ENCODE data around the gene COL16A1. TPM values are rescaled to one million over a fixed set of nuclear protein-coding genes. Genes with fewer than 3 reads are reported as not detected.

Gene COL16A1
- total RNA-seq, 2 experiments from 2014 or later, result not detected

DNA sequence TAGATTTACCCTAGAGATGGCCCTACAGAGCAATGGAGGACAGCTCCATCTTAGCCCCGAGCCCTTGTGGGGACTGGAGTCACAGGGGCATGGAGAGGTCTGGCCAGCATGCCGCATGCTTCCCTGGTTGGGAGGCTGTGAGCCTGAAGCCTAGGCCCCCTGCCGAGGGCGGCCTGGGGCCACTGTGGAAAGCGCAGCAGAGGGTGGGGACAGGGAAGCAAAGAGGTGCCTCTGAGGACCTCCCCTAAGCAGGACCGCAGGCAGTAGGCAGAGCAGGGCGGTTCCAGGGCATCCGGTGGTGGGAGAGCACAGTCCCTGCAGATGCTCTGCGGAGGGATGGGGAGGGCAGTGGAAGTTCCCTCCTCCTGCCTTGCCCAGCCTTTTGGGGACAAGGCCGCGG, 32.7 kb downstream of the COL16A1 start:
- no peak for DNase-seq
- peaks cover 7% of the 10 kb centered on the region for H3K4me1 Mint-ChIP-seq
- H3K9me3 Mint-ChIP-seq (ENCODE audit: low read depth), result no peaks in the 10 kb centered on the region
- no peaks in the 10 kb centered on the region for H3K36me3 Mint-ChIP-seq
- no peak overlapping the region for H3K27ac Mint-ChIP-seq
- H3K27me3 Mint-ChIP-seq, result peaks cover 29% of the 10 kb centered on the region
- CTCF ChIA-PET, result interaction anchor here (0.9 to 2.7 kb wide), 7 partner anchors 12 to 293 kb away, joined by 3 to 14 read pairs (median 5); no protein-coding TSS in a partner anchor
- no peak for ATAC-seq
- H3K4me3 Mint-ChIP-seq, result no peak overlapping the region

DNA sequence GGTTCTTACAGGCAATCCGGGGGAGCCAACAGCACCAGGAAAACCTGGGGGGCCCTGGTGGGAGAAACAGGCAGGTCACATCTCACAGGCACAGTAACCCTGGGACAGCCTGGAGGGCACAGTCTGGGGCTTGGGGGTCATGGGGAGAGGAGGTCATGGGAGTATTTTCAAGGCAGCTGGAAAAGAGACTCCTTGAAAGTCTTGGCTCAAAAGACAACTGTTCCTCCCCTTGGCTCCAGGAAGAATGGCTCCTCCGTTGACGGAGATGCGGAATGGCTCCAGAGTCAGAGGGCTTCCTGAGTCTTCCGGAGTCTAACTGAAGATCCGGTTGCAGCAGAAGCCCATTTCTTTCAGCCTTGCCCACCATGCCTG, 33.2 kb downstream of the COL16A1 start:
- H3K27me3 Mint-ChIP-seq, result peaks cover 29% of the 10 kb centered on the region
- no peak for DNase-seq
- H3K4me1 Mint-ChIP-seq, result peaks cover 7% of the 10 kb centered on the region
- no peak overlapping the region for H3K27ac Mint-ChIP-seq
- CTCF ChIA-PET, result interaction anchor here (1.0 to 2.7 kb wide), 5 partner anchors 13 to 293 kb away, joined by 4 to 14 read pairs (median 5); no protein-coding TSS in a partner anchor
- no peak for ATAC-seq
- H3K9me3 Mint-ChIP-seq (ENCODE audit: low read depth), result no peaks in the 10 kb centered on the region
- H3K36me3 Mint-ChIP-seq, result no peaks in the 10 kb centered on the region
- H3K4me3 Mint-ChIP-seq, result no peak overlapping the region

DNA sequence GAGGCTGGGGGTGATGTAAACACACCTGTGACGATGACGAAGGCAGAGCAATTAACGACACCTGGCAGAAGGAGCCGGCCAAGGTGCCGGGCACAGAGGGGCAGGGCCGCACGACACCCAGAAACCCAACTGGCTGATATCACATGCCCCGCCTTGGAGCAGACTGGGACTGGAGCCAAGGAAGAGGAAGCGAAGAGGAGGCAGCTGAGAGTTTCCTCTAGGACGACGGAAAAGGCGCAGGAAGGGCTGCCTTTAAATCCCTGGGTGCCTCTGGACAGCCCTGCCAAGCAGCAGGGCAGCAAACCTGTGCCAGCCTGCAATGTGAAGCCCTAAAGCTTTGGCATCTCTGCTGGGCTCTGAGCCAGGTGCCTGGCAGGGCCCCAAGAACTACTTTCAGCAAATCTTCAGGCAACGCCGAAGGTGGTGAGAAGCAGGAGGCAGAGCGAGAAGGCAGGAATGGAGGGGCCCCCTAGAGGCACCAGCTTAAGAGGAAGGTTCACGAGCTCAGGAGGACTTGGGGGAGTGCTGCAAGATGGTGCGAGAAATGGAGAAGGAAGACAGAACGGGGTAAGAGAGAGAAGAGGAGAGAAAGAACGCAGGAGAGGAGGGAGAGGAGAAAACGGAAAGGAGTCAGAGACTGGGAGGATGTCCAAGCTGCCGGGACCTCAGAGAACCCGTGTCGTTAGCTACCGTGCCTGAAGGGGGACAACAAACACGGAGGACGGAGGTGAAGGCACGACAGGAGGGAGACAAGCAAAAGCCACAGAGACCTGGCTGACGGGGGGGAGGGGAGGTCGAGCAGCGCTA, 33.8 kb downstream of the COL16A1 start:
- DNase-seq, result no peak
- ATAC-seq, result peak; percentile 49
- Mint-ChIP-seq H3K4me1 (peaks cover 7% of the 10 kb centered on the region), H3K9me3 (ENCODE audit: low read depth) (no peaks in the 10 kb centered on the region), H3K27me3 (peaks cover 30% of the 10 kb centered on the region), H3K36me3 (no peaks in the 10 kb centered on the region), H3K4me3 (peak overlapping the region; percentile 14), H3K27ac (no peak overlapping the region)
- CTCF ChIA-PET, result interaction anchor here (1.0 to 2.7 kb wide), 5 partner anchors 14 to 294 kb away, joined by 4 to 14 read pairs (median 5); no protein-coding TSS in a partner anchor

DNA sequence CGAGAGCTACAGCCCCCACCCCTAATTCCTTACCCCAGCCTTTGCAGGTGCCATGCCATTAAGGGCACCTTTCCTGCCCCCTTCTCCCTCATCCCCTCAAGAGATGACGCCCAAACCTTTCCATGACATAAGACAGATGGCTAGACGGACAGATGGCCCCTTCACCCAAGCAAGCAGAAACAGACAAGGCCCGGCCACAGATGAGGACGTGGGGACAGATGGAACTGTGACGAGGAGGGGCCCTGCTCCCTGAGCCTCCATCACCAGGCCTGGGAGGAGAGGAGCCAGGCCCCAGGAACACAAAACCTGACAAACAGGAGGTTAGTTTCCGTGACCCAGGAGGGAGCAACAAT, 34.4 kb downstream of the COL16A1 start:
- H3K27ac Mint-ChIP-seq, result no peak overlapping the region
- ATAC-seq (no peak), DNase-seq (no peak)
- H3K9me3 Mint-ChIP-seq (ENCODE audit: low read depth), result no peaks in the 10 kb centered on the region
- H3K4me3 Mint-ChIP-seq, result no peak overlapping the region
- peaks cover 30% of the 10 kb centered on the region for H3K27me3 Mint-ChIP-seq
- no peaks in the 10 kb centered on the region for H3K36me3 Mint-ChIP-seq
- CTCF ChIA-PET, result interaction anchor here (1.8 to 2.1 kb wide), 2 partner anchors 76 to 295 kb away, joined by 5 to 8 read pairs; no protein-coding TSS in a partner anchor
- H3K4me1 Mint-ChIP-seq, result peaks cover 7% of the 10 kb centered on the region

DNA sequence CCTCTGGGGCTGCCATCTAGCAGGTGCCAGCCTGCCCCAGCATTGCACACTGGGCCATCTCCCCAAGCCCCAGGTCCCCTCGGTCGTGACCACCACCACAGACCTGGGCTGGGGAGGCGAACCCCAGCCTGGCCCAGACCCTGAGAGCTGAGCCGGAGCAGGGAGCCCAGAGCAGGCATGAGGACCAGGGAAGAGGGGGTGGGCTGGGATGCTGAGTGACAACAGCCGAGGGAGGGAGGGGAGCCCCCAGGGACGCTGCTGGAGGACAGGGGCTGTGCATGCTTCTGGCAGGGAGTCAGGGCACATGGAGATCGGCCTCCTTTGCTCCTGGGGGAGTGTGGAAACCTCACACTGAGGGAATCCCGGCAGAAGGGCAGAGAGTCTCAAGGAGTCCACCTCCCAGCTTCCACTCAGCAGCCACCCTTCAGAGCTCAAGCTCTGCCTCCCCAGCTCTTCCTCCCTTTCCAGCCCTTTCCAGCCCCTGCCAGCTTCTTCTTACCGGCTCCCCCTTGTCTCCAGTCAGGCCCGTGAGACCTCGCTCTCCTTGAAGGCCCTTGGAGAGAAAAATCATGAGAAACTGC, 35.4 kb downstream of the COL16A1 start:
- H3K4me3 Mint-ChIP-seq, result no peak overlapping the region
- no peaks in the 10 kb centered on the region for H3K36me3 Mint-ChIP-seq
- H3K27me3 Mint-ChIP-seq, result peaks cover 32% of the 10 kb centered on the region
- DNase-seq, result no peak
- H3K9me3 Mint-ChIP-seq (ENCODE audit: low read depth), result no peaks in the 10 kb centered on the region
- H3K4me1 Mint-ChIP-seq, result peaks cover 7% of the 10 kb centered on the region
- no peak for ATAC-seq
- no peak overlapping the region for H3K27ac Mint-ChIP-seq
- CTCF ChIA-PET, result interaction anchor here (0.6 to 9.2 kb wide), 2 partner anchors 121 to 770 kb away, joined by 3 to 100 read pairs; no protein-coding TSS in a partner anchor

DNA sequence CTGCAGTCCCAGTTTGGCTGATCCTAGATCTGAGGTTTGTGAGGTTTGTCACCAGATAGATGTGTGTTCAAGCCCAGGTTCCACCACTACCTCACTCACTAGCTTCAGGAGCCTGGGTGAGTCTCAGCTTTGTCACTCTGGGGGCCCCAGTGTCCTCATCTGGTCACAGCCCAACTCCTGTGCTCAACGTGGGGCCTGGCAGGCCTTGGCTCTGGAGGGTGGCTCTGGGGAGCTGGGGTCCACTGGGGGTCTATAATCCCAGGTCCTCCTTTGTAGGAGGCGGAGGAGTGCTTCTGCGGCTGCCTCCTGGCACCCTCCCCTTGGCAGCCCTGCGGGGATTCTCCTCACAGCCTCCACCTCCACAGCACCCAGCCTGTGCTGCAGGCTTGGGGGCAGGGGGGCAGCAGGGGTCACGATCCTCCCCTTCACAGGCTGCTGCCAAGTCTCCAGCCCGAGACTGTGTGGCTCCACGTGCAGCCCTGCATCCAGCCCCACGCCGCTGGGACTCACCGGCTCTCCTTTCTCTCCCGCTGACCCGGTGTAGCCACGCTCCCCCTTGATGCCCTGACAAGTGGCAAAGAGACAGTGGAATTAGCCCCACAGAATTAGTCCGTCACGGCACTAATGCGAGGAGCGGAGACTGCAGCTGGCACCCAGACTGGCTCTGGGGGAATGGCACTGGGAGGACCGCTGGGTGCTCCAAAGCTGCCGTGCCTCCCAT, 36.6 kb downstream of the COL16A1 start:
- Mint-ChIP-seq H3K9me3 (ENCODE audit: low read depth) (no peaks in the 10 kb centered on the region), H3K27me3 (peaks cover 32% of the 10 kb centered on the region), H3K36me3 (no peaks in the 10 kb centered on the region), H3K4me1 (peaks cover 7% of the 10 kb centered on the region), H3K27ac (no peak overlapping the region), H3K4me3 (no peak overlapping the region)
- DNase-seq (no peak), ATAC-seq (no peak)
- CTCF ChIA-PET, result interaction anchor here (1.0 to 9.2 kb wide), 3 partner anchors 22 to 122 kb away, joined by 3 to 100 read pairs (median 12); partner anchors contain the start of gene PEF1

DNA sequence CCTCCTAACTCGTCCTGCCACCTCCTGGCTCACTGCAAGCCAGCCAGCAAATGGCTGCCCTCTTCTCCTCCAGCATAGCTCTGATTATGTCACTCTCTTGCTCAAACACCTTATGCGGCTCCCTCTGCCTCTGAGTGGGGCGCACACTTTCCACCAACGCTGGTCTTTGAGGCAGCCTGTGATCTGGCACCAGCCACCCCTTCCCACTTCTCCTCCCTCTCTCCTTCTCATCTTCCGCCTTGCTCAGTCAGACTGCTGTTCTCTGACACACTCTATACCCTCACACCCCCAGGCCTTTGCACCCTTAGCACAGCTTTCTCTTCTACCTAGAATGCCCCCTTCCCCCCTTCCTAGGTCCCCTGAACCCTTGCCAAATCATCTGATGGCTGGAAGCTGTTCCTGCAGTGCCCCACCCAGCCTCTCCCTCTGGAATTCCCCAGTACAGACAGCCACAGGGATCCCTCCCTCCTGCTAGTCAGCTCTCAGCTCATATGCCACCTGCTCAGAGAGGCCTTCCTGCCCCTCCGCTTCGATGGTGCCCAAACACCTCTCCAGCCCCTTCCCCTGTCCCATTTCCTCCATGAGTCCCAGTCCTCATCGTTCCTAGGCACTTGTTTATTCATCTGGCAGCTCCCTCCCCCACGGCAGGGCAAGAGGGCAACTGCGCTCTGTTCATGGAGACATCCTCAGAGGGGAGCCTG, 37.4 kb downstream of the COL16A1 start:
- CTCF ChIA-PET, result interaction anchor here (1.0 to 9.2 kb wide), 4 partner anchors 22 to 123 kb away, joined by 3 to 100 read pairs (median 8); partner anchors contain the start of gene PEF1
- peaks cover 29% of the 10 kb centered on the region for H3K27me3 Mint-ChIP-seq
- DNase-seq (no peak), ATAC-seq (no peak)
- H3K4me1 Mint-ChIP-seq, result peaks cover 7% of the 10 kb centered on the region
- no peaks in the 10 kb centered on the region for H3K9me3 Mint-ChIP-seq (ENCODE audit: low read depth)
- H3K36me3 Mint-ChIP-seq, result no peaks in the 10 kb centered on the region
- no peak overlapping the region for H3K27ac Mint-ChIP-seq
- H3K4me3 Mint-ChIP-seq, result no peak overlapping the region

DNA sequence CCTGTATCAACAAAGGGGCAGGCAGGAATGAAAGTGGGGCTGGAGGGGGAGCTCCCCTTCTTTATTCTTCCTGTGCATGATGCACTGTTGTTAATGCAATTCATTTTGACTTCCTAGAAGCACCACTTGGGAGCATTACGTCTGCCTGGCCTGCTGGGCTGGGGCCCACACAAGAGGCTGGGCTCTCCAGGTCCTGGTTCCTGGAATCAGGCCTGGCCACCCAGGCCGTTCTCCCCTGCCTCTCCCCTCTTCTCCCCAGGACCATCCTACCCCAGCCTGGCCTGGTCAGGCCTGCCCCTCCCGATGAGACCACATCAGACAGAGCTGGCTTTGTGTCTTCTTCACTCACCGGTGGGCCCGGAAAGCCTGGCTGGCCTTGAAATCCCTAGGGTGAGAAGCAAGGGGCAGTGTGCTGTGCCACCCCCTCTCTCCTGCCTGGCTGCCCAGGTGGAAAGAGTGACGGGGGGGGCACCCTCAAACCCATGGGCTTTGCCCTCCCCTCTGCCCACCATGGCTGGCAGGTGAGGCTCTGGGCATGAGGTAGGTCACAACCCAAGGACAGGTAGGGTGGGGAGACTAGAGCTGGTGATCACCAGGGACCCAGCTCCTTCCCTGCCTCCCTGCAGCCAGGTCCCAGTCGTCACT, 38.5 kb downstream of the COL16A1 start:
- ATAC-seq (no peak), DNase-seq (no peak)
- H3K36me3 Mint-ChIP-seq, result no peaks in the 10 kb centered on the region
- no peaks in the 10 kb centered on the region for H3K9me3 Mint-ChIP-seq (ENCODE audit: low read depth)
- H3K27ac Mint-ChIP-seq, result no peak overlapping the region
- peaks cover 21% of the 10 kb centered on the region for H3K27me3 Mint-ChIP-seq
- CTCF ChIA-PET, result interaction anchor here (0.6 to 9.2 kb wide), 10 partner anchors 9 to 124 kb away, joined by 3 to 100 read pairs (median 5); partner anchors contain the start of gene COL16A1
- peaks cover 6% of the 10 kb centered on the region for H3K4me1 Mint-ChIP-seq
- no peak overlapping the region for H3K4me3 Mint-ChIP-seq

DNA sequence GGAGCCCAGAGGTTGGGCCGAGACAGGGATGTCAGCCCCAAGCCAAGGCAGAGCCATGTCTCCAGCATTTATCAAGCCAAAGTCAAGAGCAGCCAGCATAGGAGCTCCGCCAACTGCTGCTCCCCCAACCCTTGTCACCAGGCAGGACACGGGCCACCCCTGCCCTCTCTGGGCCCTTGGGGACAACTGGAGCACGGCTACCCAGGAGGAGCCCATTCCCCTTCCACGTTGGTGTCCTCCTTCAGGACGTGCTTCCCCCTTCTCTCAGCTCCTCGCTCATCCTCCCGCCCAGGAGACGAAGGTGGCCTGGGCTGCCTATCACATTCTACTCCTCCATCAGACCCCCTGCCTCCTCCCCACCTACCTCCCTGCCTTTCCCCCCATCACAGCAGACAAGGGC, 39.3 kb downstream of the COL16A1 start:
- Mint-ChIP-seq H3K4me1 (peaks cover under 1% of the 10 kb centered on the region), H3K4me3 (no peak overlapping the region), H3K9me3 (ENCODE audit: low read depth) (no peaks in the 10 kb centered on the region), H3K27ac (no peak overlapping the region), H3K27me3 (peaks cover 17% of the 10 kb centered on the region), H3K36me3 (no peaks in the 10 kb centered on the region)
- CTCF ChIA-PET, result interaction anchor here (0.8 to 9.2 kb wide), 17 partner anchors 10 to 398 kb away, joined by 3 to 100 read pairs (median 4); partner anchors contain the start of genes COL16A1 and PEF1
- ATAC-seq, result no peak
- DNase-seq, result no peak

DNA sequence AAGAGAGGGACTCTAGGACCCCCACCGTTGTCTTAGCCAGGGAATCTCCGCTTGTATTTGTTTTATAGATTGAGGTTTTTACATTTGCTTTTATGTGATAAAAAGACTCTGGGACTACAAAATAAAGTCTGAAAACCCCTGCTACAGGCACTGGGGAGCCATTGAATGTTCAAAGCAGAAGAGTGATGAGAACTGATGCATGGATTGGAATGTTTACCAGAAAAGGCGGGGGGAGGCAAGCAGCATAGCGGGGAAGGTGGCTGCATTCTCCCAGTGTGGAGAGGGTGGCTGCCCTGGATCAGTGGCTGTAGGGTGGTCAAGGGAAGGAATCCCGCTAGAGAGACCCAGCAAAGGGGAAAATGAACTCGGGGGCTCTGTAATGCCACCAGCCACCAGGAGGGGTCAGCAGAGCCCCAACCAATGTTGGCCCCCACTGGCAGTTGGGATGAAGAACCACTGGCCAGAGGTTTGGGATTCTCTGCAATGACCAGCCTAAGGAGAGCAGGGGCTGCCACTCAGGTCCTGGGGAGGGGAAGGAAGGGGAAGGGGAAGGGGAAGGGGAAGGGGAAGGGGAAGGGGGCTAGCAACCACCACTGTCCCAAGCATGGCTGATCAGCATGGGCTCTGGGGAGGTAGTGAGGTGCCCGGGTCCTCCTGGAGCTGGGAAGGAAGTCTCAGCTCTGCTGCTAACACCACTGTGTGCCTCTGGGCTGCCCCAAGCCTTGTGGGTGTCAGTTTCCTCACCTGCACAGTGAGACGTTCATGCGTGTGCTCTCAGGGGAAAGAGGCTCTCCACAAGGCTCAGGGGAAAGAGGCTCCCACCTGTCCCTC, 40.0 kb downstream of the COL16A1 start:
- Mint-ChIP-seq H3K27ac (no peak overlapping the region), H3K9me3 (ENCODE audit: low read depth) (no peaks in the 10 kb centered on the region), H3K4me1 (no peaks in the 10 kb centered on the region), H3K4me3 (no peak overlapping the region), H3K27me3 (peaks cover 10% of the 10 kb centered on the region), H3K36me3 (no peaks in the 10 kb centered on the region)
- peak; percentile 68 for DNase-seq
- CTCF ChIA-PET, result interaction anchor here (0.8 to 9.2 kb wide), 18 partner anchors 11 to 399 kb away, joined by 3 to 100 read pairs (median 4); partner anchors contain the start of genes COL16A1 and PEF1
- peak; percentile 40 for ATAC-seq

DNA sequence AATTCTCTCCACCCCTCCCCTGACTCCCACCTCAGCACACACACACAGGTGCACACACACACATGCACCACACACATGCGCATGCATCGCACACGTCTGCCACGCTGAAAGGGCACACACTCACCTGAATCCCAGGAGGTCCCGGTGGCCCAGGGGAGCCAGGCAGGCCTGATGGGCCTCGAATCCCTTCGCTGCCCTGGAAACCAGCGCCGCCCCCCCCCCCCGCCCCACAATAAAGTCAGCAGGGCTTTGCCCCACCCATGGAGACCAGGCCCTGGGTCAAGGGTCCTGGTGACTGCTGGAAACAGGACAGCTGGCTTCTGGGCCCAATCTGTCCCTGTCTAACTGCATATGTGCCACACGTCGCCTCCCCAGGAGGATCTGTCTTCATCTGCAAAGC, 41.4 kb downstream of the COL16A1 start:
- DNase-seq, result no peak
- Mint-ChIP-seq H3K4me1 (no peaks in the 10 kb centered on the region), H3K27me3 (peaks cover 8% of the 10 kb centered on the region), H3K27ac (no peak overlapping the region), H3K36me3 (no peaks in the 10 kb centered on the region), H3K9me3 (ENCODE audit: low read depth) (no peaks in the 10 kb centered on the region), H3K4me3 (no peak overlapping the region)
- CTCF ChIA-PET, result interaction anchor here (1.6 to 9.2 kb wide), 4 partner anchors 10 to 127 kb away, joined by 3 to 100 read pairs (median 23); no protein-coding TSS in a partner anchor
- ATAC-seq, result no peak
